Measurements from ENCODE around the gene TIGD1.

- TF ChIP-seq ZNF274 (IDR thresholded peaks at IDR 0.05; ENCODE audit: low read depth, low read length) (no peak), YY1 (IDR thresholded peaks at IDR 0.05; ENCODE audit: insufficient read depth, insufficient read length) (no peak), SUZ12 (IDR thresholded peaks at IDR 0.05; ENCODE audit: extremely low read depth, insufficient read depth, insufficient read length) (no peak)
Measured at GRCh38 chr2:232515639-232516038, 34.7 kb downstream of the TIGD1 start.
